NCI-H526 treated with DMSO at 0.1 percent for 48 hours (cell line): ENCODE results near the gene FAM111B.
"Not testable (repeated sequence)": the region's sequence is repeated elsewhere in the genome, so short reads cannot be mapped to it uniquely, and the experiment has no call there.

Experiments used
- DNase-seq: peaks from one replicate; lab custom pipeline; 2025; lab: John Stamatoyannopoulos, UW

Gene FAM111B

DNA sequence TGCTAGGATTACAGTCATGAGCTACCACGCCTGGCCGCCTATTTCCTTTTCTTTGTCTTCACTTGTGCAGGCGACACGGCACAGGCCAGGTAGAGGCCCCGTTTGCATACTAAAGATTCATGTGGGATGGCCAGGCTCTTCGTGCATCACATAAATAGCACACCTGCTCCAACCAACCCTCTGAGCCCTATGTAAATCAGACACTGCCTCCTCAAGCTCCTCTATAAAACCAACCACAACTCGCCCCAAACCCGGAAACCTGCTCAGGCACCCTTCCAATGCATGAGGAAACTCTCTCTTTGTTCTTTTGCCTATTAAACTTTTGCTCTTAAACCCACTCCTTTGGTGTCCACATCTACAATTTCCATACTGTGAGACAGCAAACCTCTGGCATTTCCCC lies 9.1 kb upstream of the FAM111B start:
- peak; percentile 40 for DNase-seq

DNA sequence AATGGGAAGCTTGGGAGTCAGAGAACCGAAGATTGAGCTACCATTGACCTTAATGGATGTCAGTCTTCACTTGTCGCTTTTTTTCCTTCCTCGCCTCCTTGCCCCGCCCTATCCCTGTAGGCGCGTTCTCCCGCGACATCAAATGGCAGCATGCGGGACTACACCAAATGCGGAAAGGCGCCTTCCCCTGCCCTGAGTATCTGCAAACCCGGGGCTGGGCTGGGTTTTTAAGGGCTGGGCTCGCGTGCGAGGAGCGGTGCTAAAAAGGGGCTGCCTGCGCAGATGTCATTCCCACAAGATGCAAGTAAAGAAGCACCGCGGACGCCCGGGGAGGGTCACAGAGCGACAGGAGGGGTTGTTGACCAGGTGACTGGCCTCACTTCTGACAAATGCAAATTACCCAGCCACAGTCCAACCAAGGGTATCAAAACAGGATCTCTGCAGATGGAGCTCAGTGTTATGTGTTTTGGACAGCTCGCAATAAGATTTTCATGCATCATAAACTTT lies 4.7 kb upstream of the FAM111B start:
- DNase-seq: no peak

DNA sequence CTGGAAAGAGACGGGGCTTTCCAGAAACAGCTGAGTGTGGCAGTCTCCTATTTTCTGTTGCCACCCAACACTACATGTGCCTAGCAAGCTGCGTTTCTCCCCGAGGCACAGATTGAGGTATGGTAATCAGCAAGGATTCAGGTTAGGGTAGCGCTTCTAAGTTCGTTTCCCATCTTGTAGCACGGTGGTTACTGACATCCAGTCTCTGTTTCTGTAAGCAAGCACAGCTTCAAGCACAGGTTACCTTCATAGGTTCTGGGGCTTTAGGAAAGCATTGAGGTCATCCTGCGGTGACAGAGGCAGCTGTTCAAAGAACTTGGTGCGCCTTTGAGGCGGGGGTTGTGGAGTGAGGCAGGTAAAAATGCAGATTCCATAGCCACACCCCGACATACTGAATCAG lies 684 bp downstream of the FAM111B start:
- peak; percentile 37 for DNase-seq

DNA sequence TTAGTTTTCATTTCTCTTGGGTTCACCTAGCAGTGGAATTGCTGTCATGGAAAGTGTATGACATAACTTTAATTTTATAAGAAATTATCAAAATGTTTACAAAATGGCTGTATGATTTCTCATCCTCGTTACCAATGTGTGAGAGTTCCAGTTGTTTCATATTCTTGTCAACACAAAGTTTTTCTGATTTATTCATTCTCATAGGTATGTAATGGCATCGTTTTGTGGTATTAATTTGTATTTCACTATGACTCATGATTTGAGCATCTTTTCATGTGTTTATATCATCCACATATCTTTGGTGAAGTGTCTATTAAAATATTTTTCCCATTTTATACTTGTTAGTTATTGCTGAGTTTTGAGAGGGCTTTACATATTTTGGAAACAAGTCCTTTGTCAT lies 5.5 kb downstream of the FAM111B start:
- no peak for DNase-seq

DNA sequence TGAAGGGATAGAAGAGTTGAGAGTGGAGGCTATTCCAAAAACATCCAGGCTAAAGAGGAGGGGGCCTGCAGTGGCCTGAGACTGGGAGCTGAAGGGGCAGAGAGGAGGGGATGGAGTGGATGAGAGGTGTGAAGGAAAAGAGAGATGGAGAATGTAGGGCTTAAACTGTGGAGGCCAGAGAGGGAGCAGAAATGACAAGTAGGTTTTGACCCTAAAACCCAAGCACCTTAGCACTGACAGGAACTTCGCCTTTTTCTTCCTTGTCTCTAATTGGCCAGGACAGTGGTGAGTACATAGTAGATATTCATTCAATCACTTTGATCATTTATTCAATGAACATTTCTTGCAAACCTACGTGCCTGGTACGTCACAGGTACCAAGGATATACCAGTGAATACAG lies 7.3 kb downstream of the FAM111B start:
- DNase-seq: no peak

DNA sequence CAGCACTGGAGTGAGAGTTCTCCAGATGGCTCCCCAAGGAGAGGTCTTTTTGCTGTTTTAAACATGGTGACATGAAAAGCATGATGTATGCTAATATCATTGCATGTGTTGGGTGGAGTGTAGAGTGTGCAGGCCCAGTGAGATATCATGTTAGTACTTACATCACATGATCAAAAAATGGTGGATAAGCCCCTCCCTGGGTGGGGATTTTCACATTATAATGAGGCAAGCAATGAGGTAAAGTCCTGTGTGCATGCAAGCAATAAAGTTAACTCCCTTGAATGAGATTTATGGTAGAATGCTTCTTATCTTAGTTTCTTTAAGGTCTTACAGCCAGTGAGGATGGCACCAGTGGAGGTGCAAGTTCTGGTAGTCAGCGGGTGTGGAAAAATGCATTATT lies 8.5 kb downstream of the FAM111B start:
- DNase-seq: no peak

DNA sequence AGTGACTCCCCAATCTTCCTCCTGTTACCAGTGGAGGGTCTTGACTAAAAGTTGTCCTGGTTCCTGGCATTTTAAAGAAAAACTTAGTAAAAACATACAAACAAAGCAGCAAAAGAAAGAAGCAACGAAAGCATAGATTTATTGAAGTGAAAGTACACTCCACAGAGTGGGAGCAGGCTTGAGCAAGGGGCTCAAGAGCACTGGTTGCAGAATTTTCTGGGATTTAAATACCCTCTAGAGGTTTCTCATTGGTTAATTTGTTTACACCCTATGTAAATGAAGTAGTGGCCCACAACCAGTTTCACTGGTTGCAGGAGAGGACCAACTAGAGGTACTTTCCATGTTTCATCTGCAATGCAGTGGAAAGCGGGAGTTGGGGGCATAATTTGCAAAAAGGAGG lies 10.7 kb downstream of the FAM111B start:
- DNase-seq: no peak

DNA sequence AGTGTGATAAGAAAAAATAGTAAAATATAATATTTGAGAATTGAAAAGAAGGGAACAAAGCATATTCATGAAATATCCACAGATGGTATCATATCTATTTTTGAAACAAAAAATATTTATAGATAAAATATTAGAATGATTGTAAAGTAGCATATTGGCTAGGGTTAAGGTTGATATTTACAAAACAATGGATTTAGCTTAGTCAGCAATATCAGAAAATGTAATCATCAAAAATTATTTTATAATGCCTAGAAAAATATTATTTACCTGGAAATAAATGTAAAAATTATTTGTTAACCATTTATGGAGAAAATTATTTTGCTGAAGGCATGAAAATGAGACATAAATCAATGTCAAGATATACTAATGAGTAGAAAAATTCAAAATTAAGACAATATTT lies 12.8 kb downstream of the FAM111B start:
- no peak for DNase-seq

DNA sequence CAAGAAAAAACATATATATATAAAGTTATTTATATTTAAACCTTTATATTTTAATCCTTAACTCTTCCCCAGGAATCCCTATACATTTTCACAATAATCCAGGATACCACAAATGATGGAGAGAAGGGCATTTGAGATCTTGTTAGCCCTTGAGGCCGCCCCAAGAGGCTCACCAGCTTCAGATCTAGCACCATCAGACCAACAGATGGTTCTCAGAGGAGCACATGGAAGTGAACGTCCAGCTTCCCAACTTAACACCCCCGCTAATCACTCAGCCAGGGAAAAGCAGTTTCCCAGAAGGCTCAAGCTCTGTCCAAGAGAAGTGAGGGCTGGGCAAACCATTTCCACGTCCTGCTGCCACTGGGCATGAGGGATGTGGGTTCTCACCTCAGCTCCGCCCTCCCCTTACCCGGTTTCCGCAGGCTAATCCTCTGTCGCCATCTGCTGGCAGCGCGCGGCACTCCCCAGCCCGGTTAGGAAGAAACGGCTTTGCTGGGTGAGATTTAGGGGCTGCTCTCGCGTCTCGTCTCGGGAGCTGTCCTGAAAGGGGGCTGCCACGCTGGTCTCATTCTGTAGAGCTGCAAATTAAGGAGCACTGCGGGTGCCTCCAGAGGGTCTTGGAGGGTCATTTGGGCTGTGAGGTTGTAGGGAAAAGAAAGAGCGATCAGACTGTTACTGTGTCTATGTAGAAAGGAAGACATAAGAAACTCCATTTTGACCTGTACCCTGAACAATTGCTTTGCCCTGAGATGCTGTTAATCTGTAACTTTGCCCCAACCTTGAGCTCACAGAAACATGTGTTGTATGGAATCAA lies 28.8 kb downstream of the FAM111B start:
- DNase-seq: peak; percentile 18

DNA sequence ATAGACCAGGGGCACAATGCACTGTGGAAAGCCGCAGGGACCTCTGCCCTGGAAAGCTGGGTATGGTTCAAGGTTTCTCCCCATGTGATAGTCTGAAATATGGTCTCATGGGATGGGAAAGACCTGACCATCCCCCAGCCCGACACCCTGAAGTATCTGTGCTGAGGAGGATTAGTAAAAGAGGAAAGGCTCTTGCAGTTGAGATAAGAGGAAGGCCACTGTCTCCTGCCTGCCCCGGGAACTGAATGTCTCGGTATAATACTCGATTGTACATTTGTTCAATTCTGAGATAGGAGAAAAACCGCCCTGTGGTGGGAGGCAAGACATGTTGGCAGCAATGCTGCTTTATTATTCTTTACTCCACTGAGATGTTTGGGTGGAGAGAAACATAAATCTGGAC lies 29.5 kb downstream of the FAM111B start:
- not testable (repeated sequence) for DNase-seq

DNA sequence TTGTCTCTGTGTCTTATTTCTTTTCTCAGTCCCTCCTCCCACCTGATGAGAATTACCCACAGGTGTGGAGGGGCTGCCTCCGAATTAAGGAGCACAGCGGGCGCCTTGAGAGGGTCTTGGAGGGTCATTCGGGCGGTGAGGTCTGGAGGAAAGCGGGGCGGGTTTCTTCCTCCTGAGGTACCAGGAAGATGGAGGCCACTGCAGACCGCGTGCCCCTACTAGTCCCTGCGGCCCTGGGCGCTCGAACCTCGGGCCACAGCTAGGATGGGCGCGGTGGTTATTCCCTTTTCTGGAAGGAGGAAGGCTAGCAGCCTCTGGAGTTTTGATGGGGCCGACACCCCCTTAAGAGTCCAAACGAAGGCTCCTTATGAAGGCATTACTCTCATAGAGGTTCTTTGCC lies 30.2 kb downstream of the FAM111B start:
- no peak for DNase-seq

DNA sequence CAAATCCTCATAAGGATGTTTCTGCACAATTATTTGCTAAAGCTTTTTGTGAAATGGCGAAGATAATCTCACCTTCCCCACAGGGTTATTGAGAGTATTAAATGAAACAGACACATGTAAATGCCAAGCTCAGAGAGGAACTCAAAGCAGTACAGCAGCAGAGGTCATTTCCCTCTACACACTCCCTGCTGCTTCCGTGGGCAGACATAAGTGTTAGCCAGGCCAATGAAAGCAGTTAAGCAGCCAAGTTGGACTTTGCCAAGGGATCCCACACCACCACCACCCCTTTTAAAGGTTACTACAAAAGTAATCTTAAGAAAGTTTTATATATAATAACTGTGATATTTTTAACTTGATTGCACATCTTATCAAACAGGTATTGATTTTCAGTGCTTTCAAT lies 31.6 kb downstream of the FAM111B start:
- DNase-seq: no peak

DNA sequence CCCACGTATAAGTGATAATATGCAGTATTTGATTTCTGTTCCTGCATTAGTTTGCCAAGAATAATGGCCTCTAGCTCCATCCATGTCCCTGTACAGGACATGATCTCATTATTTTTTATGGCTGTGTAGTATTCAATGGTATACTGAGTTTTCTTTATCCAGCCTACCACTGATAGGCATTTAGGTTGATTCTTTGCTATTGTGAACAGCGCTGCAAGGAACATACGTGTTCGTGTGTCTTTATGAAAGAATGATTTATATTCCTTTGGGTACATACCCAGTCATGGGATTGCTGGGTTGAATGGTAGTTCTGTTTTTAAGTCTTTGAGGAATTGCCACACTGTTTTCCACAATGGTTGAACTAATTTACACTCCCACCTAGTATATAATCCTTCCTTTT lies 34.2 kb downstream of the FAM111B start:
- no peak for DNase-seq

DNA sequence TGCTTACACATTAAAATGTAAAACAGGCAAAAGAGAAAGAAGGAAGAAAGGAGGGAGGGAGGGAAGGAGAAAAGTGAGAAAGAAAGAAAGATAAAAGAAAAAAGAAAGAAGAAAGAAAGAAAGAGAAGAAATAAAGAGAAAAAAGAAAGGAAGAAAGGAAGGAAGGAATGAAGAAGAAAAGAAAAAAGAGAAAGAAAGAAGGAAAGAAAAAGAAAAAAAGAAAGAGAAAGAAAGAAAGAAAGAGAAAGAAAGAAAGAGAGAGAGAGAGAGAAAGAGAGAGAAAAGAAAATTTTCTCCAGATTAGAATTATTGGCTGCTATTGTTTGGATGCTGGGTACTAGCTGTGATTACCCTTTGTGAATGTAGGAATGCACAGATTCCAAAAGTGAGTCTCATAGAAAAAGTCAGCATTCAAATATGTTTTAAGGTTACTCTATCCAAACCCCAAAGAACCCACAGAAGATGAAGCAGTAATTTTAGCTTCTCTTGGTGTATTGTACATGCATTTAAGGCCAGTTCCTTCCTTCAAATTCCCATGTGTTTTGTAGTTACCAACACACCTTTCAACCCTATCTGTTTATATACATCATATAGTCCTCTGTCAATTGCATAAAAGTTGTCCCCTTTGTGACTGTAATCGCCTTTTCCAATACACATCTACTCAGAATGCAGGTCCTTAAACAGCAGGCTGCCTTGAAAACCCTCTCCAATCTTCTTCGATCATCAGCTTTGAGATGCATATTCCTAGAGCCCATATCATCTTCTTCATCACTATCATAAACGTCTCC lies 34.8 kb downstream of the FAM111B start:
- DNase-seq: no peak

DNA sequence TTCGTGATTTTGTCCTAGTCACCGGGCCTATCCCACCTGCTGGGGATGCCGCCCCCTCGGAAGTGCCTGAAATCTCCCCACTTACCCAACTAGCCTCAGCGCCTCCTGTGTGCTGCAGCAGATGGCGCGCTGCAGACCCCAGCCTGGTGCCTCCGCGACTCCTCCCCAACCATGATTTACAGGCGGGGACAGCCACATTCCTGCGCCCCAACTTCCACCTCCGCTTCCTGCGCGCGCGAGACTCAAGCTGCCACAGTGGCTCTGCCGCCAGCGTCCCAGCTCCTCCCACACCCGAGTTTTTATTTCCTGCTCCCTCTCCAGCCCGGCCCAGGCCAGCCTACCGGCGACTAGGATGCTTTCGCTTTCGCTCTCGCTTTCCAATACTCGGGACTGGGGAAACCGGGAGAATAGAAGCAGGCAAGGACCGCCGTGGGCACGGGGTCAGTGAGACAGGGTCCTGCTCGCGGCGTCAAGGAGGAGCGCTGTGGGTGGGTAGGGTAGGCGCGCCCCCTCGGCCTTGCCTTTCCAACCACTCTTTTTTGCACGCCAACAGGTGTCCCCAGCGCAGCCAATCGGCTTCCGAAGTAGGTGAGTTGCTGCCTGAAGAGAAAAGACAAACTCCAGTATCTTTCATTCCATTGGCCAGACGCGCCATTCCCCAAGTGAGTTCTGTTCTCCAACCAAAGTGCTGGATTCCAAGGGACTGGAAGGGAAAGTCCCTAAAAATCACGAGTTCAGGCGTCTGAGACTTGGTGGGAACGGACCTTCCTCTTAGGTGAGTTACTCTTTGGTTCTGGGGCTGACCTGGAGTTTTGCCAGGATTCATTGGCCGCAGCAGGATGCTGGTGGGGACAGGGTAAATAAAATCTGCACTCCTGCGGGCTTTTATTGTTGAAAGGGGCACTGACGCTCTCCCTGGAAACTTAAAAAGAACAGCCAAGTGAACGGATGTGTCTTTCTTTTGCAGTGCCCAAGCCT lies 35.8 kb downstream of the FAM111B start, which contains the start of gene FAM111A:
TSS of gene FAM111A (plus strand) at position 327 of the 978 bp plus-strand sequence. CDS start 6,017 bp downstream, outside the sequence.
- peak; percentile 77 for DNase-seq

DNA sequence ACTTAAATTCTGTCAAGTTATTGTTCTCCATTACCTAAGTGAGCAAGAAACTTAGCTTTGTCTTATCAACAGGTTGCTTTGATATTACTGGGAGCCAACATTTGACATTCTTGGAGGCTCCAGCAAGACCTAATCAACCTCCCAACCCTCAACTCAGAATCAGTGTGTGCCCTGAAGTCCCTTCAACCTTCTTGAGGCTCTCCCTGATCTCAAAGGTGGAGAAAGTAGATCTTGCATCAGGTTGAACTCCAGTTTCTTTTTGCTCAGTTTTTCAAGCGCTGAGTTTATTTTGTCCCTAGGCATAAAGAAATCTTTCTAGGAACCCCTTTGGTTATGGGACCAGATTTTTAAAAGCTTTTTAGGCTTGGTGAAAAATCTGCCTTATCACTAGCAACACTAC lies 37.1 kb downstream of the FAM111B start:
- DNase-seq: no peak

DNA sequence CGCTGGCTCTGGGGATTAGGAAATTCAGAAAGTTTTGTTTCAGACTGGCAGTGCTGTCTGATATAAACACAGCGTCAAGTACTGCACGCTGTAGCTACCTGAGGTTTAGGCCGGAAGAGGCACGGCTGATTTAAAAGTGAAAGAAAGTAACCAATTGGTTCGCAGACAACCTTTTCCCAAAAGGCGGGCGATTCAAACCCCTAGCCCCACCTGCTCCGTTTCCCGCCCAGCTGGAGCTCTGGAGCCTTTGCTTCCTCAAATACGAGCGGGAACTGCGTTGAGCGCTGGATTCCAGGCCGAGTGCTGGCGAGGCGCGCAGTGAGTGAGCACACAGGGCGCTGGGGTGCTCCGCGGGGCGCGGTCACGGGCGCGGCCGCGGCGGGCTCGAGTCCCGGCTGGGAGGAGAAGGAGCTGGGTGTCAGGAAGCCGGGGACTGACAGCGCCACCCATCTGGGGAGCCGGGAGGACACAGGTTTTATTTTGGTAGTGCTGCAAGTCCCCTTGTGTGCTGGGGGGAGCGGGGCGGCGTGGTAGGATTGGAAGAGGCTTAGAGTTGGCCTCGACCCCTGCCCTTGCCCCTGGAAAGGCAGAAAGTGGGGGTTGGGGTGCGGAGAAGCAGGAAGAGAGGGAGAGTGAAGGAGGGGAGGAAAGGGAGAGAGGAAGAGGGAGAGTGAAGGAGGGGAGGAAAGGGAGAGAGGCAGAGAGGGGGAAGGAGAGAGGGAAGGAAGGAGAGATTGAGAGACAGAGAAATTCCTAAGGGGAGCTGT lies 37.7 kb downstream of the FAM111B start:
- DNase-seq: peak; percentile 62

DNA sequence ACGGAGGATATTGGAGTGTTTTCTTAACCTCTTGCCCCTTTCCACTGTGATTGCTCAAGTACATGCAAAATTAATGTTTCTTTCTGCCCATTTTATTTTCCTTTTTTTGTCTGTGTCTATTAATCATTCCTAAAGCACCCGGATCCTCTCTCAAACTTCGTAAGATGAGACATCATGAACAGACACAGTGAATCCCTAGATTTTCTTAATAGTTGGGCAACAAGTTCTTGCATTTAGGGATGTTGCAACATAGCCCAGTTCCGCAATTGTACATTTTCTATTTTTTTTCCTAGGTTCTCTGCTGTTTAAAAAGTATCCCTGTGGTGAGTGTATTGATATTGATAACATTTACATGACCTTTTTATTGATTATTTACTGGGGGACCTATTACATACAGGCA lies 38.5 kb downstream of the FAM111B start:
- DNase-seq: no peak

DNA sequence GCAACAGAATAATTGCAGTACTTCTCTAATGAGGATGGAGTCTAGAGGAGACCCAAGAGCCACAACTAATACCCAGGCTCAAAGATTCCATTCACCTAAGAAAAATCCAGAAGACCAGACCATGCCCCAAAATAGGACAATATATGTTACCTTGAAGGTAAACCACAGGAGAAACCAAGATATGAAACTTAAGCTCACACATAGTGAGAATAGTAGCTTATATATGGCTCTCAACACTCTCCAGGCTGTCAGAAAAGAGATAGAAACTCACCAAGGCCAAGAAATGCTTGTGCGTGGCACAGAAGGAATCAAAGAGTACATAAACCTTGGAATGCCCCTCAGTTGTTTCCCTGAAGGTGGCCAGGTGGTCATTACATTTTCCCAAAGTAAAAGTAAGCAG lies 44.7 kb downstream of the FAM111B start:
- DNase-seq: no peak

DNA sequence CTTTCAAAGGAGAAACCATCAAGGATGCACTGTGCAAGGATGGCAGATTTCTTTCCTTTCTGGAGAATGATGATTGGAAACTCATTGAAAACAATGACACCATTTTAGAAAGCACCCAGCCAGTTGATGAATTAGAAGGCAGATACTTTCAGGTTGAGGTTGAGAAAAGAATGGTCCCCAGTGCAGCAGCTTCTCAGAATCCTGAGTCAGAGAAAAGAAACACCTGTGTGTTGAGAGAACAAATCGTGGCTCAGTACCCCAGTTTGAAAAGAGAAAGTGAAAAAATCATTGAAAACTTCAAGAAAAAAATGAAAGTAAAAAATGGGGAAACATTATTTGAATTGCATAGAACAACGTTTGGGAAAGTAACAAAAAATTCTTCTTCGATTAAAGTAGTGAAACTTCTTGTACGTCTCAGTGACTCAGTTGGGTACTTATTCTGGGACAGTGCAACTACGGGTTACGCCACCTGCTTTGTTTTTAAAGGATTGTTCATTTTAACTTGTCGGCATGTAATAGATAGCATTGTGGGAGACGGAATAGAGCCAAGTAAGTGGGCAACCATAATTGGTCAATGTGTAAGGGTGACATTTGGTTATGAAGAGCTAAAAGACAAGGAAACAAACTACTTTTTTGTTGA lies 45.4 kb downstream of the FAM111B start:
- no peak for DNase-seq

DNA sequence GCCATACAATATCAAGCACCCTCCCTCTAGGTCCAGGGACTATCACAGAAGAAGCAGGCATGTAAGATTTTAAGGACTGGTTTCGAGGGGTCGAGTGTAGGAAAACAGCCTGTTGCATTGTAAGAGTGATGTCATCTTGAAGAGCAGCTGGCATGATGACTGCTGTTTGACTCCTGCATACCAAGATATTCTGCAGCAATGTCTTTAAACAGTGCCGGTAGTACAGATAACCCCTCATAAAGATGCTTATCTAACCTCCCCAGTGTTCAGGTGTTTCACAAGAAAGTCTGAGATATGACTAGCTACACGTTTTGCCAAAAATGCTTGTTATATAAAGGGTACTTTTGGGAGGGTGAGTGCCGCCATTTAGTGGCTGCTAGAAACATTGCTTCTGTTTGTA lies 47.6 kb downstream of the FAM111B start:
- no peak for DNase-seq
